Activated CD4-positive, alpha-beta T cell treated with anti-CD3 and anti-CD28 coated beads for 4 hours (primary cell): Measurements from ENCODE around the gene FBXL3.
A peak's percentile ranks its signal among the peaks of the same experiment; 100 is the strongest.

Experiments used
- DNase-seq, 2 donors: peaks; one replicate each; pipeline ENCODE4 v3.0.0-alpha.2; 2020

The FBXL3 gene

GRCh38 chr13:77026861-77027621 lies at the start of gene FBXL3:
TSS of gene FBXL3 (minus strand) at chr13:77027159. CDS start at chr13:77021860, 5,299 bp downstream.
- peak; percentile 76 to 78 for DNase-seq

GRCh38 chr13:77067519-77067918 lies 40.6 kb upstream of the FBXL3 start:
- DNase-seq: no peak

GRCh38 chr13:77065461-77066147 lies 38.6 kb upstream of the FBXL3 start:
- DNase-seq: no peak

- DNase-seq: no peak
Measured at GRCh38 chr13:77062097-77062496, 35.1 kb upstream of the FBXL3 start.

GRCh38 chr13:77061362-77061761 lies 34.4 kb upstream of the FBXL3 start:
- no peak for DNase-seq

- no peak for DNase-seq
Measured at GRCh38 chr13:77056886-77057285, 29.9 kb upstream of the FBXL3 start.

GRCh38 chr13:77056382-77056781 lies 29.4 kb upstream of the FBXL3 start:
- no peak for DNase-seq

GRCh38 chr13:77055158-77055557 lies 28.2 kb upstream of the FBXL3 start:
- DNase-seq: no peak

GRCh38 chr13:77053192-77053591 lies 26.2 kb upstream of the FBXL3 start:
- DNase-seq: no peak

- DNase-seq: no peak
Measured at GRCh38 chr13:77048681-77049080, 21.7 kb upstream of the FBXL3 start.

- no peak for DNase-seq
Measured at GRCh38 chr13:77047649-77048343, 20.8 kb upstream of the FBXL3 start.

GRCh38 chr13:77042566-77043177 lies 15.7 kb upstream of the FBXL3 start:
- no peak for DNase-seq

- DNase-seq: no peak
Measured at GRCh38 chr13:77040835-77041234, 13.9 kb upstream of the FBXL3 start.

GRCh38 chr13:77040076-77040475 lies 13.1 kb upstream of the FBXL3 start:
- DNase-seq: no peak

- no peak for DNase-seq
Measured at GRCh38 chr13:77038907-77039480, 12.0 kb upstream of the FBXL3 start.

- DNase-seq: no peak
Measured at GRCh38 chr13:77036279-77036678, 9.3 kb upstream of the FBXL3 start.

- no peak for DNase-seq
Measured at GRCh38 chr13:77034881-77035280, 7.9 kb upstream of the FBXL3 start.

- DNase-seq: no peak
Measured at GRCh38 chr13:77033717-77034302, 6.9 kb upstream of the FBXL3 start.

GRCh38 chr13:77031656-77032243 lies 4.8 kb upstream of the FBXL3 start:
- no peak for DNase-seq

GRCh38 chr13:77029436-77029835 lies 2.5 kb upstream of the FBXL3 start:
- no peak for DNase-seq

- no peak for DNase-seq
Measured at GRCh38 chr13:77028202-77028601, 1.2 kb upstream of the FBXL3 start.

- peak; percentile 69 to 72 for DNase-seq
Measured at GRCh38 chr13:77026255-77026860, 601 bp downstream of the FBXL3 start.
